HG02763 (cell line): ENCODE results near the gene SBF2.
A peak's percentile ranks its signal among the peaks of the same experiment; 100 is the strongest.

Experiments
- ATAC-seq: cut with Tn5 transposase; IDR thresholded peaks from one replicate; pipeline ENCODE4 v1.9.1; 2021; ENCODE audit warnings: mild to moderate bottlenecking, moderate library complexity; ENCODE audit not compliant: unreplicated experiment

Gene SBF2

DNA sequence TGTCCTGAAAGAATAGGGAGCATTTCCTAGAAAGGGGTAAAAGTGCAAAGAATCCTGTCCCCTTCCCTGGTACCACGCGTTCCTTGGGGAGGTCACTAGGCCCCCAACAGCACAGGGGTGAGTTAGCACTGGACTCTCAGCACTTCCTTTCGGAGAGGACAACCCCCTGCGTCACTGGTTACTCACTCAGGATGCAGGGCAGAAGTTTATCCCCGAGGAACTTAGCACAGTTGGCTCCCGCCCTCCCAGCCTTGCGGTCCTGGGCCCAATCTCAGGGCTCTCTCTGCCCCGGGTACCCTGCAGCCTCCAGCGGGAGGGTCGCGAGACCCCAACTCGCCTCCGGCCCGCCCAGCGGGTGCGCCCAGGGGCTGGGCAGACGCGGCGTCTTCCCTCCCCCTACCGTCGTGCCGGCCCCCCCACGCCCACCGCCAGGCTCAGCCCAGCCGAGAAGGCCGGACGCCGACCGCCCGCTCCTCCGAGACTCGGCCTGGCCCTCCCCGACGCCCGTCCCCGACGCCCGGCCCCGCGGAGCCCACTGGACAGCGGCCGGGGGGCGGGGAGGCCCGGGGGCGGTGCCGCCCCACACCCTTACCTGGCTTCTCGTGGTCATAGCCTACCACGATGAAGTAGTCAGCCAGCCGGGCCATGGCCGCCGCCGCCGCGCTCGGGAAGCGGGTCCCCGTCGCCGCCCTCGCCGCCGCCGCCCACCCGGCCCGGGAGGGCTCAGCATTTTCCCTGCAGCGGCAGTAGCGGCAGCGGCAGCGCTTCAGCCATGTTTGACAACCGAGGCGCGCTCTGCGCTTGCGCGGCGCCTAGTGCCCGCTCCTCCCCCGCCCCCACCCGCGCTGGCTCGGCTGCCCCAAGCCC, at the start of gene SBF2:
SBF2 (minus strand) TSS at position 797 of the 867 bp plus-strand sequence; CDS start at position 647, 150 bp downstream.
- peak; percentile 36 for ATAC-seq

DNA sequence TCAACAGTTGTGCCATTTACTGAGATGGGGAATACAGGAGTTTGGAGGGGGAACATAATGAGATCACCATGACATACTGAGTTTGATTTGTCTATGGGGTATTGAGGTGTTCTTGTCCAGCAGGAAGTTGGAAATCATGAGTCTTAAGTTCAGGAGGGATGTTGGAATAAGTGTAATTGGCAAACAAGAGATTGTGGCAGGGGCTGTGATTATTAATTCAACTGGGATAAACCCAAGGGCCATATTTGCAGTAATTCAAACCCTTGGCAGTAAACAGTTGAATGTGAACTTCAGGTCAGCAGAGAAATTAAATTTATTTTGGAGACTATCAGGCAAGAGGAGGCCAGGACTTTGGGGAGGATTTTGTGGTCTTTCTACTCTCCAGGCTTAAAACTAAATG, 44.3 kb upstream of the SBF2 start:
- ATAC-seq, result no peak

DNA sequence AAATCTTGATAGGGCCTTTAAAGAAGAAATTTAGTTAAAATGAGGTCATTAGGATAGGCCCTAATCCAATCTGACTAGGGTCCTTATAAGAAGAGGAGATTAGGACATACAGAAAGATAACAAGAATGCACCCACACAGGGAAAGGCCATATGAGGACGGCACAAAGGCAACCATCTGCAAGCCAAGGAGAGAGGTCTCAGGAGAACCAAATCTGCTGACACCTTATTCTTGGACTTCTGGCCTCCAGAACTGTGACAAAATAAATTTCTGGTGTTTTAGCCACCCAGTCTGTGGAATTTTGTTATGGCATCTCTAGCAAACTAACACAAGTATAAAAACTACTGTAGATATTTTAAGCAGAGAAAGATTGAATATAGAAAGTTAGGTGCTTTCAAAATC, 39.5 kb upstream of the SBF2 start:
- ATAC-seq, result no peak

DNA sequence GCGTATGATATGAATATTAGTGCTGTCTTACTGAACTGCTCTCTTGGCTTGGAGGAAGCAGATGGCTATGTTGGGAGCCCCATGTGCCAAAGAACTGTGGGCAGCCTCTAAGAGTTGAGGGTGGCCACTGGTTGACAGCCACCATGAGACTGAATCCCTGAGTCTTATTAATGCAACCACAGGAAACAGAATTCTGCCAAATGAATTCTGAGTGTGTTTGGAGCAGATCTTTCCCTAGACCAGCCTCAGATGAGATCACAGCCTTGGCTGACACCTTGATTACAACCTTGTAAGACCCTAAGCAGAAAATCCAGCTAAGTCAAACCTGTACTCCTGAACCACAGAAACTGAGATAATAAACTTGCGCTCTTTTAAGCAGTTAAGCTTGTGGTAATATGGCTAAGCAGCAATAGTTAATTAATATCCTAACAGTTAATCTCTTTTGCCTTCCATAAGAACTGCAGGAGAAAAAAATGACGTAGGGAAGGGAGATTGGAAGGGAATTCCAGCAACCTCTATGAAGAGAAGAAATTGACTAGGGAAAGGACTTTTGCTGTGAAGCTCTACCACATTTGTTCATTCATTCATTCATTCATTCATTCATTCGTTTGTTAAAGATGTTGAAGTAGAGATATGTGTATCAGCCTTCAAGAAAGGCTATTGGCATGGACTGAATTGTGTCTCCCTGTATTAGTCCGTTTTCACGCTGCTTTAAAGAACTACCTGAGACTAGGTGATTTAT, 37.7 kb upstream of the SBF2 start:
- ATAC-seq, result no peak

DNA sequence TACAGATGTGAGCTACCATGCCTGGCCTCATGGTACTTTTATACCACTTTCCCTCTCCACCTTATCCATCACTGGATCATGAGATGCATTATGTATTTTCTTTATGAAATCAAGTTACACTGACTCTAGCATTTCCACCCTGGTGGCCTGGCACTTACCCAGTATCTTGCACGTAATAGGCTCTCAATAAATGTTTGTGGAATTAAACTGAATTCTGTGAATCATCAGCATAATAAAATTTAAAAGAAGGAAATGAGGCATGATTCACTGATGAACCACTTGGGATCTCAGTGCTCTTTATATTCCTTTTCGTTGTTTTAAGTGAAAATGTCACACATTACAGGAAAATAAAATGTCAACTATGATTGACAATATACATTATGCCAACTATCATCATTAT, 35.9 kb upstream of the SBF2 start:
- no peak for ATAC-seq

DNA sequence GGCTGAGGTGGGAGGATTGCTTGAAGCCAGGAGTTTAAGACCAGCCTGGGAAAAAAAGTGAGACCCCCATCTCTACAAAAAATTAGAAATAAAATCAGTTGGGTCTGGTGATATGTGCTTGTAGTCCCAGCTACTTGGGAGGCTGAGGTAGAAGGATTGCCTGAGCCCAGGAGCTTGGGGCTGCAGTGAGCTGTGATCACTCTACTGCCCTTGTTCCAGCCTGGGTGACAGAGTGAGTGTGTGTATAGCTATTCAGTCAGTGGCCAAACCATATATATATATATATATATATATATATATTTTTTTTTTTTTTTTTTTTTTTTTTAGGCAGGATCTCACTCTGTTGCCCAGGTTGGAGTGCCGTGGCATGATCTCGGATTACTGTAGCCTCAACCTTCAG, 35.3 kb upstream of the SBF2 start:
- ATAC-seq, result no peak

DNA sequence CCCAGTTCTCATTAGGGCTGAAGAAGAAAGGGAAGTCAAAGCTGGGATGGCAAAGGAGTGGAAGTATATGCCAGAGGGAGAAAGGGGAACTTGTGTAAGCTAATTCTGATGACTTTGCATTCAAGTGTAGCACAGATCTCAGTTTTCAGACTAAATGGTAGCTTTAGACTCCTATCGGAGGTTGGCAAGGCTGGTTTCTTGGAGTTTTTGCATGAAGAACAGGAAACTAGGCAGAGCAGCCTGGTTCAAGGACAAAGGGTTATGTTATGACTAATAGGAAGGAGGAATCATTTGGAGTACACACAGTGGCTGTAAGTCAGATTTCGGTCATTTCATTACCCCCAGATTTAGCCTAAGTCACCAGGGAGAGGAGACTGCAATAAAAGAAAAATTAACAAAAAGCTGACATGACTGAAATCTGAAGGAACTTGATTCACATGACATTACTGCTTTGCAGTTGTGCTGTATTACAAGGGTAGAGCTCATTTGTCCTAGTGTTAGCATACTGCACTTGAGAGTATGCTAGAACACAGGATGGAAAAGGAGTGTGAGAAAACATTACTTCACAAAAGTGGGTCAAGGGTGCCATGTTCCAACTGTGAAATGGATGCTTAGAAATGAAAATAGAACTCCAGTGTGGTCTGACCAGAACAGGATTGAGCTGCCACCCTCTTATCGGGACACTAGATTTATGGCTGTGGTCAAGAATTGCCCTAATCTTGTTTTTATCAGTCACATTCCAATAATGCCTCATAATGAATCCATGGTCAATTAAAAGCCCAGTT, 34.5 kb upstream of the SBF2 start:
- no peak for ATAC-seq

DNA sequence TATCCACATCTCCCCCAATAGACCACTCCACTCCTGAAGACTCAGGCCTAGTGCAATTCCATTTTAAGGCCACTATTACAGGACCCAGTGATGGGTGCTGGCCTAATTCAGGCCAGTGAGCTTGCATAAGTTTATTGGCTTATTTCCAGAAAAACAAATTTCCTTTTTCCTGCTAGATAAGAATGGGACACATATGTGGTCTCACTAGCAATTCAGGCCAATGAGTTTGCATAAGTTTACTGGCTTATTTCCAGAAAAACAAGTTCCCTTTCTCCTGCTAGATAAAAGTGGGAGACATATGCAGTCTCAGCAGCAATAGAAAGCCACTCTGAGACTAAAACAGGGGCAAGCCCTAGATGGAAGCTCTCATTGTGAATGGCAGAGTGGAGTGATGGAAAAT, 33.2 kb upstream of the SBF2 start:
- no peak for ATAC-seq

DNA sequence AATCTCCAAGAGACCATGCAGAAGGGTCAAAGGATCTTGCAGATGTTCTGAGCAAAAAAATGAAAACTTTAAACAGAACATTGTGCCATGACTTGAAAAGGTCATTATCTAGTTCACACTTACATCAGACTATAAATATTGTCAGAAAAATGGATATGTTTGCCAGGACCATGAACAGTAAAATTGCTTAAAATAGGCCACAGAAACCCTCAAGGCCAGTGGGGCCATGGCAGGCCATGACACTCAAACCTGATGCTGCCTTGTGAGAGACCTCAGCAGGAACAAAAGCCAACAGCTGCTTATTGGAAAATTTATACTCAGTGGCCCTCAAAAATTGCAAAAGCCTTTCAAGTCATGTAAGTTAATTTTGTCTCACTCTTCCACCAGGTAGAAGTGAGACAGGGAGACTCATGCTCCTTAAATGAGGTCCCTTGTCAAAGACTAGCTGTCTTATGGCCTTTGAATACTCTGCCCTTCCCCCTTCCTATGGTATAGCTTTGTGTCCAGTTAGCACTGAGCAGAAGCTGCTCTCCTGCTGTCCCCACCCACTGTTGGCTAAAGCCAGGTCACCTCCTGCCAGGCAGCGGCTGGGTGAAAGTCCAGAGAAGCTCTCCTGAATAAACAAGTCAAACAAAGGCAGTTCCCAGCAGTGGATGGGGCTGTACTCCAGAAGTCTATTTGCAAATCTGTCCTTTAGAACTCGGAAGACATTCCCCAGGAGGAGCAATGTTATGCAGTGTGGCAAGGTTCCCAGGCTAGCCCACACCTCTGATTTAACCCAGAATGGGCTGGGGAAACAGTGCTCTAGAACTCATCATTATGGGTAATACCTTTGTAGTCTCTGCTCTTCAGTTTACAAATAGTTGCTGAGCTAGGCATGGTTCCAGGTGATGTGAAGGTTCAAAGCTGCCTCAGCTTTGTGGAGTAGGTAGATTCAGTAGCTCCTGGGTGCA, 32.3 kb upstream of the SBF2 start:
- no peak for ATAC-seq

DNA sequence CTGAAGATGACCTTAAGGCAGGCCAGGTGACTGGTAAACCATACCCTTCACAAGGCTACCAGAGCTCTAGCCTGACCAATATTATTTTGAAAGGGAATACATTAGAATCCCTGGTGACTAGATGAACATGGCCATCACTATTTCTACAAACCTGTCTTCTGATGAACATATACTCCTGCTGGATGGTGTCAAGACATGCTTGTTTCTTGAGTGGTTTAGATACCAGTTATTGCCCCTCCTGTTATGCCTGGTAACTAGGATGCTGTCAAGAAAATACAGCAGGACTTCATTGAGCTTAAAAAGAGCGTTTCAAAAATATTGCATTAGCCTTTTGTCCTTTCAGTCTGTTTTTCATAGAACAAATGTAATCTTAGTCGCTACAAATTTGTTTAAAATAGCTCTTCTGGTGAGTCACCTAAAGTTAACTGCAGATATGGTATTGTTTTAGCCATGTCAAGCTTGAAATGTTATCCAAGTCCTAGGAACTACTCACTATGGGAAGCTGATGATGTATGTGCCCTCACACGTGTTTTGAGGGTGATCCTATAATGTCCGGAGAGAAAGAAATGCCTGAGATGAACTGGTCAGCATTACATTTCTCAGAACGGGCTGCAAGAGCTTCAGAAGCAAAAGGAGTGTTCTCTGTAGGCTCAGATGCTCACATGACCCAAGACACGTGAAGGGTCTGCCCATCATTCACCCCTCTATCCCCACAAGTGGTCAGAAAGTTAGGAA, 31.4 kb upstream of the SBF2 start:
- no peak for ATAC-seq

DNA sequence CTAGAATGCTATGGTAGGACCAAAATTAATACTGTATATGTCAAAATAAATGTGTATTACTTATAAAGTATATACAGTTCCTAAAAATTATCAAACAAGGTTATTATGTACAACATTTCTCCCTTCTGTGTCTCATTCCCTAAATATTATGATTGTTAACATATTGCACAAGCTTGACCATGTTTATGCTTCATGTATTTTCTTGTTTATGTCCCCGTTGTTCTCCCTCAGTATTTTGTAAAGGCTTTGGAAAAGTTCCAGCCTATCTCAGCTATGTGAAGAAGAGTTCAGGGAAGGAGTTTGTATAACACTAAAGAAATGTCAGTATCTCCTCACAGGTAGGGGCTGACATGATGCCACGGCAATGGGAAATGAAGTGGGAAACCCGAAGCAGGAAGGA, 30.5 kb upstream of the SBF2 start:
- no peak for ATAC-seq

DNA sequence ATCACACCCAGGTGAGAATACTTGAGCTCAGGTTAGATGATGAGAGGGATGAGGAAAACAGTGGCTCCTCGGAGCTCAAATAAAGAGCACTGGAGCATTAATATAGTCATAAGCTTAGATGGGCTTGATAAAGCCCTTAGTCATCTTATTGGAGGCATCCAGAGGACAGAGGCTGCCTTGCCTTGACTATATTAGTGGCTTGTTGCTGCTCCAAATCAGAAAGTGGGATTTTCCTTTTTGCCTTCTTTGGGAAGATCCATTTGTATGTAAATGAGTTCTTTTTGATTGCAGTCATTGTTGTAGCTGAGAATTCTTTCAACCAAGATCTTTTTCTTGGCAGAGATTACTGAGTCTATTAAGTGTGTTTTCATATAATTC, 29.8 kb upstream of the SBF2 start:
- ATAC-seq, result no peak

DNA sequence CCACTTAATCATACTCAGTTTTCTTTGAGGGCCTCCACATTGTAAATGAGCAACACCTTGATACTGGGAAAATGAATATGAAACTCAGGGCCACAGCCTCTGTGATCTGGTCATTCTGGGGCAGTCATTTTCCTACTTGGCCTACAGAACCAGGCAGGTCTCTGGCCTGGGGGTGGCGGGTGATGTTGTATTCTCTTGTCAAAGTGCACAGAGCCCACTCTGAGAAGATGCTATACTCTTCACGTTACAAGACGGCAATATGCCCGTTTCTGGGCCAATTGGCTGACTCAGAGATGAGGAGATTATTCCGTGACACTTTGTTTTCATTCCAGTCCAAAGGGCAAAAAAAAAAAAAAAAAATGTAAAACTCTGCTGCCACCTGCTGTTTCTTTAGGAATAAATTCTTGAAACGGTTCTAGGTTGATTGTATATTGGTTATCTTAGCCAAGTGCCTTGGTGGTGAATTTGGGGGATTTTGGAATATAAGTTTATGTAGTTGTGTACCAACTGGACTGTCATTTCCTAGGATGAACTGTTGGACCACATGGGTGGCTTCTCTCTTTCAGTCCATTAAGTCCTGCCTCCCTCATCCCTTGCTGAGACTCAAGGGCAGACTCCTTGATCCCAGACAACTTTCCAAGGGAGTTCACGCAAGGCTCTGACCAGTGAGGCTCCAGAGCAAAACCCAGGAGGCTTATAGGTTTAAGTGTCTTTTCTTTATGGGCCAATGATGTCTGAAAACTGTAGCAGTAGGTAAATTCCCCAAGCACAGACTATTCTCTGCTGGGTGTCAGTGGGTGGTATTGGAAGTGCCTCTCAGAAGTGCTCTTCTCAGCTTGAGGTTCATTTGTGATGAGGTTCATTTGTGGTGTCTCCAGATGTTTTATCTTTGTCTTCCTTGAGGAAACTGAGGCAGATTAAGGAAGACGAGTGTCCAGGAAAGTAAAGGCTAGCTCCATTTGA, 29.1 kb upstream of the SBF2 start:
- ATAC-seq, result peak; percentile 38

DNA sequence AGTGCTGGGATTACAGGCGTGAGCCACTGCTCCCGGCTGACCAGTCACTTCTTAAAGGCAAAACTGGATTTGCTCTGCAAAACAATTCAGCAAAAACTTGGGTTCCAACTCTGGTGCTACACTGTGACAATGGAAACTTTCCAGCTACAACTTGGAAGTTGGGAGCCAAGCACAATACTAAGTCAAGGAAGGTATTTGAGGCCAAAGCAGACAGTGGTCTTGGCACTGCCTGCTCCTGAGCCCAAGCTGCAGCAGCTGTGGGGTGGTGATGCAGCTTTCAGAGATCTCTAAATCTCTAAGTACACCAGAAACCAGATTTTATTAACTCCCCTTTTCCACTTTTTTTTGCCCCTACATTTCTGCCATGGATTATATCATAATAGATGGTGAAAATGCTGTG, 28.4 kb upstream of the SBF2 start:
- no peak for ATAC-seq

DNA sequence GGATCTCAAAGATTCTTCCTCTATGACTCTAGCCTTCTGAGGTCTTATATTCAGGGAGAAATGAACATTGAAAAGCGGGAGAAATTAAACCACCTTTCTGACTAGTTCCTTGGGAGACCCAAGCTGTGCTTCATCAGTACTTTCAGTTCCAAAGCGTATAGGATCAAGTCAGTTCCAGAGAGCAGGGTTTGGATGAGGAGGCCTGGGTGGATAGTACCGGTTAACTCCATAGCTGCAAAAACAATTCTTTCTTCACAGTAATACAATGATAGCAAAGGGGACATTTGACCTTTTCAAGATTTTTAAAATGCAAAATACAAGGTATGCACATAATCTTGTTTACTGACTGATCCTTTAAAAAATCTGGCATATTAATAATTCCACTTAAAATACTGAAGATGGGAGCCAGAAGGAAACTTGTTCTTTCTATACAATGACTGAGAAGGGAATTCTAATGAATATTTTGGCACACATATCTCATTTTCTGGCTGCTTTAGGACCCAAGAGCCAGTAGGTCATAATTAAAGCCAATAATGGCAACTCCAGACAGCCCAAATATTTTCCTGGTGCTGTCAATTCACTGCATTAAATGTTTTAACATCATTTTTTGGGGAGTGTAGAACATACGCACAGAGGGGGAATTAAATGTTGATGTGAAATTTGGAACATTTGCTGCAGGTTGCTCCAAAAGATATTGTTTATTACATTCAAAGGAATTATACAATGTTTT, 26.9 kb upstream of the SBF2 start:
- no peak for ATAC-seq

DNA sequence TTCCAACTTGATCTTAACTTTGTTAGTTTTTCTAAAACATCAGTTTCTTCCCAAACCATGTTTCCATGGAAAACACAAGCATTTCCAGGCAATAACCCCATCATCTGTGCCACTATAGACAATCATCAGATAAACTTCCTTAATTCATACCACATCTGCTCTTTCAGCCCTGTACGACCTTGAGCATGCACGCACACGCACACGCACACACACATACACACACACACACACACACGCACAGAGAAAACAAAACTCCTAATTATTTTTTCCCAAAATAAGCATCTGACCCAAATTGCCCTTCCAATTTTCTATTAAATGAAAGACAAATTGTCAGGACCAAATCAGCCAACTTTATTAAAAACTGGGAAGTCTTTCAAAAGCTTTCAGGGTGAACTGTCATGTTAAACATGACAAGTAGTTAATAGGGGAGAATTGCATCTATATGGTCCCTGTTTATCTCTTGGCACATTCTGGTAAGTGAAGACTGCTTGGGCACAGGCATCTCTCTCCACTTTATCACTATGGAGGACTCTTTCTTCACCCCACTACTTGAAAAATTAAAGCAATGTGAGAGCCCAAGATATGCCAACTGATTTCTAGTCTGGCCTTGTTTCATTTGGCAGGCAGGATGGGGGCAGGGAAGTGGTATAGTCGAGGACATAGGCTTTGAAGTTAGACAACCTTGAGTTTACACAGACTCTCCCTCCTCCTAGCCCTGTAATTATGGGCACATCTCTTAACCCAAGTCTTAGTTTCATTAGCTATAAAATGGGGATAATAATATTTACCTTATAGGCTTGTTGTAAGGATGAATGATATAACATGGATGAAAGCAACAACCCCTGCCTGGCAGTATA, 25.9 kb upstream of the SBF2 start:
- no peak for ATAC-seq

DNA sequence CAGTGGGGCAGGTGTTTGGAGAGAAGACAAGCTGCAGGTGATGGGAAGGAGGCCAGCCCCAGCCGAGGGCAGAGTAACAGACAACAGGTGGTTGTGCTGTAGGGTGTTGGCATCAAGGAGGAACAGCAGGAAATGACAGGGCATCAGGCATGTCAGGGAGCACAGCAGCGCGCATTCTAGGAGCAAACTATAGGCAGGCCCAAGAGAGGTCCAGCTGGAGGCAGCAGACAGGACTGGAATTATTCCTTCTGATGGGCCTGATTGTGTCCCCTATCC, 24.4 kb upstream of the SBF2 start:
- ATAC-seq, result no peak
